Measurements from ENCODE around the gene FADS1.

The FADS1 gene

DNA sequence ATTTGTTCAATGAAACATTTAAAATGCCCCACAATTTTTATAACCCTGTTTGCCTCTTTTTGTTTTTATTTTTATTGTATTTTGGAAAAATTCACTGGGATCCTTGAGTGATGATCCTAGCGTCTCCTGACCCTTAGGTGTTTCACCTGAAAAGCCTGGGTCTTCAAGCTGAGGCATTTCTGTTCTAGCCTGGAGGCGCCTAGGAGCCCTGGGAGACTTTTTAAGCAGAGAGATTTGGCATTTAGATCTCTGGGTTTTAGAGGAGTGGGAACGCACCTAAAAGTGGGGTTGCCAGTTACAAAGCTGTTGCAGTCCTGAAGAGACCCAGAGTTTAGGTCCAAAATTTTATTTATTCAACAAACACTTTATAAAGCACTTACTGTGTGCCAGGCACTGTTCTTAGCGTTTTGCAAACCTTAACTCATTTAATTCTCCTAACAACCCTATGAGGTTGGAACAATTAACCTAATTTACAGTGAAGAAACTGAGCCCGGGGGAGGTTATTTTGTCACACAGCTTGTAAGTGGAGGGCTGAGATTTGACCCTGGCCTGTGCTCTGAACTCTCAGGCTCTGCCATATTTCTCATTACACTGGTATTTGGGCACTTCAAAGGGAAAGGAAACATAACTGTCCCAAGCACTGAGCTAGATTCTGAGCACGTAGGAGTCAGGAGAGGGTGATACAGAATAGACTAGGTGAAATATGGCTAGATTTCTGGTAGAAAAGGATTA lies 834 bp upstream of the FADS1 start:
- no peak for DNase-seq

GRCh38 chr11:61815790-61816735 lies 740 bp downstream of the FADS1 start:
- DNase-seq: peak; percentile 83

- DNase-seq: peak; percentile 80
Measured at GRCh38 chr11:61814958-61815789, 1.6 kb downstream of the FADS1 start.

- DNase-seq: no peak
Measured at GRCh38 chr11:61814247-61814957, 2.4 kb downstream of the FADS1 start.

GRCh38 chr11:61812736-61813411 lies 3.9 kb downstream of the FADS1 start:
- DNase-seq: no peak

DNA sequence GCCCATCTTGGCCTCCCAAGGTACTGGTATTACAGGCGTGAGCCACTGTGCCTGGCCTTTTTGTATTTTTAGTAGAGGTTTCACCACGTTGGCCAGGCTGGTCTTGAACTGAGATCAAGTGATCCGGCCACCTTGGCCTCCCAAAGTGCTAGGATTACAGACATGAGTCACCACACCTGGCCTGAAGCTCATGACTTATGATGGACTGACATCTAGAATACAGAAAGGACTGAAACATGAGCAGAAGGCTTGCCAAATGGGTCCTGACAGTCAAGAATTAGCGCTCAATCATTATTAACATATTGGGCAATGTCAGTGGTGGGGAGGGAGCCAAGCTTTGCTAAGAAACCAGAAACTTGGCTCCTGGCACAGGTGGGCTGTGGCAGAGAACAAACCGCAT lies 5.0 kb downstream of the FADS1 start:
- DNase-seq: no peak

DNA sequence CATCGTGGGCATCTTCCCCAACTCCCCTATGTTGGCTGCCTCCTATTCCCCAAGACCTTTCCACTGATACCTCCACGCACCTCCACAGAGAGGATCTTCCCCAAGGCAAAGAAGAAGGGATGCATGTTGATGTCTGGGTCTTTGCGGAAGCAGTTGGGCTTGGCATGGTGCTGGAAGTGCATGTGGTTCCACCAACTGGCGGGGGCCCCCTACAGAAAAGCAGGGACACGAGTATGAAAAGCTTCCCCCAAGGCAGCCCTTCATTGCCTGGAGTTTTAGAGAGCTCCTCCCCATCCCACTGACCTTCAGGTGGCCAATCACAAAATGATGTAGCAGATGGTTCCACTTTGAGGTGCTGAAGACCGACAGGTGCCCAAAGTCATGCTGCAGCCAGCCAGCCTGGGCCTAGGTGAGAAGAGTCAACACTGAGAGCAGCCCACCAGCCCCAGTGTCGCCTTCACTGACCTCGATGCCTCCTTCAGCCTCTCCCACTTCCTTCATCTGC lies 6.1 kb downstream of the FADS1 start:
- DNase-seq: no peak

- DNase-seq: no peak
Measured at GRCh38 chr11:61806785-61807184, 10.0 kb downstream of the FADS1 start.

DNA sequence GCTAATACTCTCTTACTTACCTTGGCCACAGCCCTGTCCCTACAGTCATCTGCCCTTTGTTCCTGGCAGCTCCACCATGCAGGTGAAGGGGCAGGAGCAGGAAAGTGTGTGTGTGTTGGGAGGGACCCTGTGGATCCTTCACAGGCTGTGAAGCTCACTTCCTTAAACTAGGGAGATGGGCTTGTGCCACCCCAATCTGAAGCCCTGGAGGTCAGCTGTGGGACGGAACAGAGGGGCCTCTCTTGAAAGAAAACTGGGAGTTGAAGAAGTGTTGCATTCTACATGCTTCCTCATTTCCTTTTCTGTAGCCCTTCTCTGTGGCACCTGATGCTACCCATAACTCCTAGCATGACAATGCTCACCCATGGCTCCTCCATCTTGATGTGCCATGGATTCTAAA lies 11.7 kb downstream of the FADS1 start:
- DNase-seq: no peak

GRCh38 chr11:61803889-61804647 lies 12.7 kb downstream of the FADS1 start:
- DNase-seq: no peak

GRCh38 chr11:61802605-61803004 lies 14.2 kb downstream of the FADS1 start:
- no peak for DNase-seq

DNA sequence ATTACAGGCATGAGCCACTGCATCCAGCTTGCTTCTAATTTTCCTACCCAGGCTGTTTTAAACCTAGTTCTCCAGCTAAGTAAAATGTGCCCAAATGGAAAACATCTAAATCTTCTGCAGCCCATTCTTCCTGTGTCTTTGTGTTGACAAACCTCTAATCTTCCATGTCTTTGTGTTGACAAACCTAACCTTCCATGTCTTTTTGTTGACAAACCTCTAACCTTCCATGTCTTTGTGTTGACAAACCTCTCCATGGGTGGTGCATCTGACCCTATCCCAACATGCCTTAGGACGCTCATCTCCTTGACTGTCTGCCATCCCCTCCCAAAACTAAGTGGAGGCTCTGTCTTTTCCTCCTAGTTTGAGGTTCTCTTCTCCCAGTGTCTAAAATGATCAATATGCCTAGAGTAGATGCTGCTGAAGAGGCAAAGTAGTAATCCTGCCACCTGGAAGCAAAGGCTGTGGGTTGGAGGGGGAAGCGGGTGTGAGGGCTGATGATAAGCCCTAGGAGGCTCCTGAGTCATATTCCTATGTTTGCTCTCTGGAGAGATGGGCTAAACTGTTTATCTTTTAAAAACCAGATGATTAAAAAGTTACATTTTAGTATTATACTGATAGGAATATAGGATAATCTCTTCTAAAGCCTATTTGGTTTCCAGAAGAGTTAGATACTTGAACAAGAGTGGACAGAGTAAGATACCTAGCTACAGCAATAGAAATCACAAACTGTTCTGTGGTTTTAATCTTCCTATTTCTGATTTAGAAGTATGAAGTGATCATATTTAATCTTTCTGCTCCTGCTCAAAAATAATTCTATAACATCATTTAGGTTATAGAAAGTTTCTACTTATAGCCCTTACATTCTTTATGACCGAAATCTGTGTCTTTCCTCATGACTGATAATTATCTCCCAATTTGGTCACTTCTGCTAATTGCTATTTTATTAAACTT lies 16.2 kb downstream of the FADS1 start:
- no peak for DNase-seq

DNA sequence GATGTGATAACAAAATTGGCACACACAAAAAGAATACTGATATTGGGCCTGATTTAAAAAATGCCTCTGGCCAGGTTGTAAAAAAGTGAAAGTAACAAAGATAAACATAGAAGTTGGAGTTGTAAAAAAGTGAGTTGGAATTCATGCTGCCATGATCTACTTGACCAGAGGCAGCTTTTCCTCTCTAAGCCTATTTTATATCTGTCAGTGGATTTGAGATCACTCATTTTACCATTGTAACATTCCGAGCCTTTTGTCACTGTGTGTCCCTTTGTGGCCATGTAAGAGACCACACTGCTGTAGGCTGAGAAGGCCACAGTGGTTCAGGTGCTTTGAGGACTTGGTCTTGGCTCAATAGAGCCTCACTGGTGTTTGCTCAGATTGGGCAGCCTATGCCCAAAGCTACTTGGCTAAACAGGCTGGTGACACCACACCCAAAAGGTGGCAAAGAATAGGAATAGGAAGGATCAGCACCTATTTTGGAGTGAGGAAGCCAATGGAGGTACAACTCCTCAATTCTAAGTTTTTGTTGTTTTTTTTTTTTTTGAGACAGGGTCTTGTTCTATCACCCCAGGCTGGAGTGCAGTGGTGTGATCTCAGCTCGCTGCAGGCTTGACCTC lies 17.0 kb downstream of the FADS1 start:
- DNase-seq: no peak

DNA sequence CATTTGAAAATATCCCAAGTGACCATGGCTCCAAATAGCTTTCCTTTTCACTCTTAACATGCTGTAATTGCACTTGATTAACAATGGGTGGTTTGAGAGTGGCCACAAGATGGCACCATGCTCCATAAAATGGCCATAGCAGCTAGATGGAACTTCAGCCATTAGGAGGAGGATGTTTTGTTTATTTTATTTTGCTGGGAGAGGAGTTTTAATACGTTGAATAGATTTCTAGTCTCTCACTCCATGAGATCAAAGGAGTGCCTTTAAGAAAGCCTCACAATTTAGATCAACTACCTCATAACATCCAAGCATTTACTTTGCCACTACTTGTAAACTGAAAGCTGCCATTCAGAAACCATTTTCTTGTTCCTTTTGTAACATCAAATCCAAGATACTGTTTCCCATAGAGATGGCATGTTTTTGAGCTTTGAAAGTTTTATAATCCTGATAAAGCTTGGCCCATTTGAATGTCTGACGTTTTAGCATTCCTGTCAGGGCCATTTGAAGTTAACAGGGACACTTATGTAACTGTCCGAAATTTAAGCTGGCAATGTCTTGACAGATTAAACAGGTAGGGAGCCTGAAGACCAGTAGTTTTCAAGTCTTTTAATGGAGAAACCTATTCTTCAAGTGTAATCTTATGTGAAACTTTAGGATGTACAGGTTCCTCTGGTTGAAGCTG lies 19.4 kb downstream of the FADS1 start:
- no peak for DNase-seq

DNA sequence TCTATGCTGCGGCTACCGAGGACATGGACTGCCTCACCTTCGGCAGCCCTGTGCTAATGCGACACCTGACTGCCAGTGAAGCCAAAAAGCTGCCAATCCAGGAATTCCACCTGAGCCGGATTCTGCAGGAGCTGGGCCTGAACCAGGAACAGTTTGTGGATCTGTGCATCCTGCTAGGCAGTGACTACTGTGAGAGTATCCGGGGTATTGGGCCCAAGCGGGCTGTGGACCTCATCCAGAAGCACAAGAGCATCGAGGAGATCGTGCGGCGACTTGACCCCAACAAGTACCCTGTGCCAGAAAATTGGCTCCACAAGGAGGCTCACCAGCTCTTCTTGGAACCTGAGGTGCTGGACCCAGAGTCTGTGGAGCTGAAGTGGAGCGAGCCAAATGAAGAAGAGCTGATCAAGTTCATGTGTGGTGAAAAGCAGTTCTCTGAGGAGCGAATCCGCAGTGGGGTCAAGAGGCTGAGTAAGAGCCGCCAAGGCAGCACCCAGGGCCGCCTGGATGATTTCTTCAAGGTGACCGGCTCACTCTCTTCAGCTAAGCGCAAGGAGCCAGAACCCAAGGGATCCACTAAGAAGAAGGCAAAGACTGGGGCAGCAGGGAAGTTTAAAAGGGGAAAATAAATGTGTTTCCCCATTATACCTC lies 20.8 kb downstream of the FADS1 start:
- no peak for DNase-seq

GRCh38 chr11:61795459-61795858 lies 21.3 kb downstream of the FADS1 start:
- DNase-seq: no peak

DNA sequence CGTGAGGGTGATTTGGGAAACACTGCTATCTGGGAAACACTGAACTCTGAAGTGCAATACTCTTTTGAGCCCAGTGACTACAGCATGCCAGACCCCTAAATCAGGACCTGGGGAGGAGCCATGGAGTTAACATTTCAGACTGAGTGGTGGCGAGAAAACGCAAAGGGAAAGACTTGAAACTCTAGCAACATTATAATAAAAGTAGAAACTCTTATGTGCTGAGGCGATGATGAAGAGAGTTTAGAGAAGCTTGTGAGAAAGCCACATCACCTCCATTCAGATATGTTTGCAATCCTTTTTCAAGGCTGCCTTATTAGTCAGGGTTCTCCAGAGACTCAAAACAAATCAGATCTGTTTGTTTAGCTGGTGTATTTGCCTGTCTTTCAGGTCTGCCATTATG lies 22.2 kb downstream of the FADS1 start:
- no peak for DNase-seq

DNA sequence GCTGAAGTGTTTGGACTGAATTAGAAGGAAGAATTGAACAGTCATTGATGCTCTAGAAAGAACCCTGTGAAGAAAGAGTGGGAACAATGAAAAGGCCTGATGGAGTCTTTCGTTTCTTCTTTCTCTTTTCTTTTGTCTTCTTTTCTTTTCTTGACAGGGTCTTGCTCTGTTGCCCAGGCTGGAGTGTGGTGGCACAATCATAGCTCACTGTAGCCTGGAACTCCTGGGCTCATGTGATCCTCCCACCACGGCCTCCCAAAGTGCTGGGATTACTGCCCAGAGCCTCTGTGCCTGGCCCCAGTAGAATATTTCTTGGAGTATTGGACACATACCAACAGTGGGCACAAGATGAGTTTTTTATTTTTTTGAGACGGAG lies 23.0 kb downstream of the FADS1 start:
- DNase-seq: no peak

All from activated CD8-positive, alpha-beta memory T cell treated with anti-CD3 and anti-CD28 coated beads, Interleukin-2, amount 50 U/mL, for 48 hours (primary cell).